Mononuclear cell (primary cell): ENCODE measurements around the gene PHACTR4. TPM values are rescaled to one million over a fixed set of nuclear protein-coding genes. Genes with fewer than 3 reads are reported as not detected.
"Not testable (repeated sequence)": the region's sequence is repeated elsewhere in the genome, so short reads cannot be mapped to it uniquely, and the experiment has no call there.

Source experiments
- H3K27me3 ChIP-seq: 2 replicates; pipeline ENCODE4 v1.6.0; 2011; ENCODE audit warnings: low read length, control low read depth; ENCODE audit not compliant: insufficient read depth
- H3K4me1 ChIP-seq: 2 replicates; pipeline ENCODE4 v1.5.1; 2011; ENCODE audit warnings: mild to moderate bottlenecking, low read length, control low read depth; ENCODE audit not compliant: insufficient read depth
- H3K4me3 ChIP-seq: 2 replicates; pipeline ENCODE4 v1.5.1; 2011; ENCODE audit warnings: mild to moderate bottlenecking, low read length, moderate library complexity
- H3K9me3 ChIP-seq: 2 replicates; pipeline ENCODE4 v1.5.1; 2011; ENCODE audit warnings: low read depth, mild to moderate bottlenecking, control low read depth, low read length
- total RNA-seq: library from RNA; depleted of rRNA; stranded (reverse); fragments of >200 nt; gene quantifications from one replicate; pipeline ENCODE4 v1.2.3, GENCODE V29; 2012

The PHACTR4 gene
- total RNA-seq, 1 donor, result 14.1 TPM

DNA sequence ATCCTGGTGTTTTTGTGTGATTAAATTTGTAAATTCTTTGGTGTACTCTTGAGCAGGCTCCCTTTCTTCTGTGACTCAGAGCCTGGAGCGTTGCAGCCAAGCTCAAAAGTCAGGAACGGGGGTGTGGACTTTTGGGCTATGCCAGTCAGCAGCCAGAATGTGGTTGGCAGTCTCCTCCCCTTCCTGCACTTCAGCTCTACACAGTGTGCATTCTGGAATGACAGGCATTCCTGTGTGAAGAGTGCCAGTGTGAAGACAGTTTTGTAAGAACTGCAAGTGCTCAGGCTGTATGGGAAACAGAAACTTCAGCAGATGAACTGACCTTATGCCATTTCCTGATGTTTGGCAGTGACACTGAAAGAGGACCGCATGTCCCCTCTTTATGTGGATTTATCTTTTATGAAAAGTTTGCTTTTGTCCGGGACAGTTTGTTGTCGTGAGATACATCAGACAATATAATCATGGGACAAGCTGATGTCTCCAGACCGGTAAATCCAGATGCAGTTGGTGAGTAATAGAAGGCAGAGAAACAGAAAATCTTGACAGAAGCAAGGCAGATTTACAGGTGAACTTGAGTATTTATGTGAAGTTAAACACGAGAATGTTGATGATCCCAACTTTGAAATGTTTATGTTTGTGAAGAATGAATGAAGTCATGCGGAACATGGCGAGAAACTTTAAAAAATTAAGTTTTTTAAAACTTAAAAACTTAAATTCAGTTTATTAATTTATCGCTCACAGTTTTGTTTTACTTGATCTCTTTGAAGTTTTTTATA lies 68.6 kb downstream of the PHACTR4 start:
- no peak overlapping the region for H3K4me3 ChIP-seq
- H3K27me3 ChIP-seq, result no peaks in the 10 kb centered on the region
- H3K9me3 ChIP-seq, result no peaks in the 10 kb centered on the region
- peaks cover 14% of the 10 kb centered on the region for H3K4me1 ChIP-seq

DNA sequence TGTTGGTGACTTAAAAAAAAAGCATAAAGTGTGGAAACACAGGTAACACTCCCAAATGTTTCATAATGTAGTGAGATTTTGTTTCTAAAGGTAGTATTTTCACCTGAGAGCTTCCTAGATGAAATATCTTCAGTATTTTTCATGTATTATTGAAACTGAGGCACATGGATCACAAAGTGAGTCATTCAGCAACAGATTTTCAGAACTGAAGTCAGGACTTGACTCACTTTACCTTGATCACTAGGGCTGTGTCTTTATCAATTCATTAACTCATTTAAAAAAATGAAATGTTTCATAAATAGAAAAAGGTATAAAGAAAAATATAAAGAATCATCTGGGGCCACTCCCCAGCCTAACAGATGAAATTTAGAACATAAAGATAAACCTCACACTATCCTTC lies 69.8 kb downstream of the PHACTR4 start:
- Histone ChIP-seq H3K4me3 (no peak overlapping the region), H3K27me3 (no peaks in the 10 kb centered on the region), H3K9me3 (no peaks in the 10 kb centered on the region), H3K4me1 (peaks cover 14% of the 10 kb centered on the region)

DNA sequence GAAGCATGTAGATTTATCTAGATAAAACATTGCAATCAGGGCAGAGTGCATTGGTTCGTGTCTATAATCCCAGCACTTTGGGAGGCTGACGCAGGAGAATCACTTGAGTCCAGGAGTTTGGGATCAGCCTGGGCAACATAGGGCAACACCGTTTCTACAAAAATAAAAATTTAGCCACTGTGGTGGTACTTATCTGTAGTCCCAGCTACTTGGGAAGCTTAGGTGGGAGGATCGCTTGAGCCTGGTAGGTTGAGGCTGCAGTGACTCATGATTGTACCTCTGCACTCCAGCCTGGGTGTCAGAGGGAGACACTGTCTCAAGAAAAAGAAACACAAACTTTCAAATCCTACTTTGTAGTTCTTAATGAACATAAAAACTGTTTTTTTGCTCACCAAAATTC lies 72.1 kb downstream of the PHACTR4 start:
- H3K4me1 ChIP-seq, result peaks cover 14% of the 10 kb centered on the region
- H3K27me3 ChIP-seq, result no peaks in the 10 kb centered on the region
- H3K9me3 ChIP-seq, result no peaks in the 10 kb centered on the region
- no peak overlapping the region for H3K4me3 ChIP-seq

DNA sequence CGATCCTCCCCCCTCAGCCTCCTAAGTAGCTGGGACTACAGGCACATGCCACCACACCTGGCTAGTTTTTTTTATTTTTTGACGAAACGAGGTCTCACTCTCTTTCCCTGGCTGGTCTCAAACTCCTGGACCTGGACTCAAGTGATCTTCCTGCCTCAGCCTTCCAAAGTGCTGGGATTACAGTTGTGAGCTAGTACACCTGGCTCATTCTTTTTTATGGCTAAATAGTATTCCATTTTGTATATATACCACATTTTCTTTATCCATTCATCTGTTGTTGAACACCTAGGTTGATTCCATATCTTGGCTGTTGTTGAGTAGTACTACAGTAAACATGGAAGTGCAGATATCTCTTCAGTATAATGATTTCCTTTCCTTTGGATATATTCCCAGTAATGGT lies 74.0 kb downstream of the PHACTR4 start:
- Histone ChIP-seq H3K4me3 (no peak overlapping the region), H3K27me3 (no peaks in the 10 kb centered on the region), H3K4me1 (no peaks in the 10 kb centered on the region), H3K9me3 (no peaks in the 10 kb centered on the region)

DNA sequence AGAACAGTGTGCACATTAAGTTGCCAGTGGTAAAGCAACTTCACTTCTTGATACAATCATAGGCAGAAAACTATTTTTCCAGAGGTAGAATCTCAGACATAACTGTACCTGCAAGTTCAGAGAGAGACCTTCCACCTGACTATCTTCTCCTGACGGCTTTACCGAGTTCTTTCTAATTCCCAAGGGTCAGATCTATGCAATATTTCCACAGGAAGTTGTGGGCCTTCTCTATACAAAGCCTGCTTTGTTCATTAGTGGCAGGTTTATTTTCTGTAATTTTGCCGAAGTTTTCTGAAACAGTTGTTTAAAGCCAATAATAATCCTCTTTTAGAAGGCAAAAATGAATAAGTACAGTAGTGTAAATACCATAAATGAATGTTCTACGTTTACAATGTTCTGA lies 78.1 kb downstream of the PHACTR4 start:
- Histone ChIP-seq H3K9me3 (no peaks in the 10 kb centered on the region), H3K4me3 (no peak overlapping the region), H3K4me1 (no peaks in the 10 kb centered on the region), H3K27me3 (no peaks in the 10 kb centered on the region)

DNA sequence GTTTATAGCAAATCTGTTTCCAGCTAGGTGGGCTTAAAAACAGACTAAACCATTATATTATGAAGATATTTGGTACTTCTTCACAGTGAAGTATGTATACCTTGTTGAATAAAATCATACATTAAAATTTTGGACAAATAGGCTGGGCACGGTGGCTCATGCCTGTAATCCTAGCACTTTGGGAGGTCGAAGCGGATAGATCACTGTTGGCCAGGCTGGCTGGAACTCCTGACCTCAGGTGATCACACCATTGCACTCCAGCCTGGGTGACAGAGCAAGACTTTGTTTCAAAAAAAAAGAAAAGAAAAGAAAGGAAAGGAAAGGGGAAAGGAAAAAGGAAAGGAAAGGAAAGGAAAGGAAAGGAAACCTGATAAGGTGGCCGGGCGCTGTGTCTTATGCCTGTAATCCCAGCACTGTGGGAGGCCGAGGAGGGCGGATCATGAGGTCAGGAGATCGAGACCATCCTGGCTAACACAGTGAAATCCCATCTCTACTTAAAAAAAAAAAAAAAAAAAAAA lies 78.6 kb downstream of the PHACTR4 start:
- H3K27me3 ChIP-seq, H3K9me3 ChIP-seq, H3K4me3 ChIP-seq, H3K4me1 ChIP-seq: not testable (repeated sequence)

DNA sequence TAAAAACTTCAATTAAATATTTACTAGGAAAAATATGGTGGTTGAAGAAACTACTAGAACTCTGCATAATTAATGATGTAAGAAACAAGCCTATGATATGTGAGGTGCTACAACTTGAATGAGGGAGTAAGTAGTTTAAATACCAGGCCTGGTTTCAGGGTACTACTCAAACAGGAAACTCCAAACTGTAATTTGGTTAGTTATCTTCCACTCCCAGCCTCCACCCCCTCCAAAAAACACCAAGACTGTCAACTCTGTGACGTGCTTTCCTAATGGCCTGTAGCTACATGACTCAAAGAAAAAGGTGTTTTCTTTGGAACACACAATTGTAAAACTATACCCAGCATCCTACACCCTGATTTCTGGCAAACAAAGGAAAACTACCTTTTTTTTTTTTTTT lies 80.4 kb downstream of the PHACTR4 start:
- no peaks in the 10 kb centered on the region for H3K27me3 ChIP-seq
- no peak overlapping the region for H3K4me3 ChIP-seq
- no peaks in the 10 kb centered on the region for H3K9me3 ChIP-seq
- no peaks in the 10 kb centered on the region for H3K4me1 ChIP-seq

DNA sequence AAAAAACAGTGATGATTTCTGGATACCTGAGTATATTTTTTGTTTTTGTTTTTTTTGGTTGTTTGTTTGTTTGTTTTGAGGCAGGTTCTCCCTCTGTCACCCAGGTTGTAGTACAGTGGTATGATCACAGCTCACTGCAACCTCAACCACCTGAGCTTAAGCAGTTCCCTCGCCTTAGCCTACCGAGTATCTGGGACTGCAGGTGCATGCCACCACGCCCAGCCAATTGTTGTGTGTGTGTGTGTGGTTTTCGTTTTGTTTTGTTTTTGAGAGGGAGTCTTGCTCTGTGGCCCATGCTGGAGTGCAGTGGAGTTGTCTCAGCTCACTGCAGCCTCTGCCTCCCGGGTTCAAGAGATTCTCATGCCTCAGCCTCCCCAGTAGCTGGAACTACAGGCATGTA lies 81.0 kb downstream of the PHACTR4 start:
- no peaks in the 10 kb centered on the region for H3K27me3 ChIP-seq
- no peaks in the 10 kb centered on the region for H3K4me1 ChIP-seq
- no peaks in the 10 kb centered on the region for H3K9me3 ChIP-seq
- no peak overlapping the region for H3K4me3 ChIP-seq

DNA sequence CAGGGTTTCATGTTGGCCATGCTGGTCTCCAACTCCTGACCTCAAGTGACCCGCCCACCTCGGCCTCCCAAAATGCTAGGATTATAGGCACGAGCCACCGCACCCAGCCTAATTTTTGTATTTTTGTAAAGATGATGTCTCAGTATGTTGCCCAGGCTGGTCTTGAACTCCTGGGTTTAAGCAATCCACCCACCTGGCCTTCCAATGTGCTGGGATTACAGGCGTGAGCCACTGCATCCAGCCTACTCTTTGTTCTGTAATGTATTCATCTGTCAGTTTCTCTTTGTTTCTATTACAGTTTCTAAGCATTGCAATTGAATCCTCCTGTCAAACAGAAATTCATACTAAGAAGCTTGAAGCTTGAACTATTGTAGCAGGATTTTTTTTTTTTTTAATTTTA lies 81.5 kb downstream of the PHACTR4 start:
- Histone ChIP-seq H3K27me3 (no peaks in the 10 kb centered on the region), H3K4me1 (peaks cover 1% of the 10 kb centered on the region), H3K4me3 (no peak overlapping the region), H3K9me3 (no peaks in the 10 kb centered on the region)

DNA sequence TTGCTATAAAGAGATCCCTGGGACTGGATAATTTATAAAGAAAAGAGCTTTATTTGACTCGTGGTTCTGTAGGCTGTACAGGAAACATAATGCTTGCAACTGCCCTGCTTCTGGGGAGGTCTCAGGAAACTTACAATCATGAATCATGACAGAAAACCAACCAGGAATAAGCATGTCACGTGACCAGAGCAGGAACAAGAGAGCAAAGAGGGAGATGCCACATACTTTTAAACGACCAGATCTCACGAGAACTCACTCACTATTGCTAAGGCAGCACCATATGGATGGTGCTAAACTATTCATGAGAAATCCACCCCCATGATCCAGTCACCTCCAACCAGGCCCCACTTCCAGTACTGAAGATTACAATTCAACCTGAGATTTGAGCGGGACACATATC lies 86.5 kb downstream of the PHACTR4 start:
- no peak overlapping the region for H3K4me3 ChIP-seq
- peaks cover 4% of the 10 kb centered on the region for H3K4me1 ChIP-seq
- H3K27me3 ChIP-seq, result no peaks in the 10 kb centered on the region
- no peaks in the 10 kb centered on the region for H3K9me3 ChIP-seq

DNA sequence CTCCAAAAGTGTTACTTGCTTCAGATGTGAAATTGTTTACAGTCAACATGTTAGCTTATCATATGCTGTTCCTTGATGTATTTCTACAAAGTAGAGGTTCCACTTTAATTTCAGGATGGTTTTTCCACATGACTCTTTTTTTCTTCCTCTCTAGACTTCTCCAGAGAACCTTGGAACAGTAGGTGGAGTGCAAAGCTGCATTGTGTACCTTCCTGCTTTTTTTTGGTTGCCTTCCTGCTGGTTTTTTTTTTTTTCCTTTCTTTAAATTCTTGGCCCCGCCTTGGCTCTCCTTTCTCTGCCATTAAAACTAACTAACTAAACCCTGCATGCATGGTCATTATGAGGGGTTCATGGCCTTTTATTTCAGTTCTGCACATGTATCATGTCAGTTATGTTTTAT lies 88.1 kb downstream of the PHACTR4 start:
- no peaks in the 10 kb centered on the region for H3K9me3 ChIP-seq
- peaks cover 4% of the 10 kb centered on the region for H3K4me1 ChIP-seq
- H3K27me3 ChIP-seq, result no peaks in the 10 kb centered on the region
- no peak overlapping the region for H3K4me3 ChIP-seq

DNA sequence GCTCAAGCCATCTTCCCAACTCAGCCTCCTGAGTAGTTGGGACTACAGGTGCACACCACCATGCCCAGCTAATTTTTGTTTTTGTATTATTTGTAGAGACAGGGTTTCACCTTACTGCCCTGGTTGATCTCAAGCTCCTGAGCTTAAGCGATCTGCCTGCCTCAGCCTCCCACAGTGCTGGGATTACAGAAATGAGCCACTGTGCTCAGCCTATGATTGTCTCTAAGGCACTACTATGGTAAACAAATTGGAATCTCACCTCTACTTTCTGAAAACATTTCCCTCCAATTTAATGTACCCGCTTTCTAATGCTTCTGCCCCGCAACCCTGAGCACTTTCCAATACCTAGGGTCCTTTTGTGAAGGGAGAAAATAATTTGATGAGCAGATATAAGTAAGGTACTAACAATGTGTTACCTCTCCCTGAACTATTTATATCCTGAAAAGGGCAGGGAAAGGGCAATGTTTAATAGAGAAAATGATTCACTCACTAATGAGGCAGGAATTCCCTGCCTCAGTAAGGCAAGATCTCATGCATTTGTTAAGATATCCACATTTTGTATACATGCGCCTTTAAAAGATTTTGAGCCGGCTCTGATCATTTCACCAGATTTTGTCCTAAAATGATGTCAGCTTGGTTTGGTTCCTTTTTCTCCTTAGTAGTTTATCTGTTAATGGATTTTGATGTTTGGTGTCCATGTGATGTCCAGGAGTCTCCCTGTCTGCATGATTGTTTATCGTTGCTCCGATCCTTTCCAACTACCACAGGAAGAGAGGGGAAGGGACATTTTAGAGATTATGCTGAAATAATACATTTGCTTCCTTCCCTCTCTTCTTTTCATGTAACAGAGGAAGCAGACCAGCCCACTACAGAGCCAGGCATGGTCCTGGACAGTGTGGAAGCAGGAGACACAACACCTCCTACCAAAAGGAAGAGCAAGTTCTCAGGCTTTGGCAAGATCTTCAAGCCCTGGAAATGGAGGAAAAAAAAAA lies 89.0 kb downstream of the PHACTR4 start:
- no peaks in the 10 kb centered on the region for H3K27me3 ChIP-seq
- H3K9me3 ChIP-seq, result no peaks in the 10 kb centered on the region
- H3K4me1 ChIP-seq, result peaks cover 4% of the 10 kb centered on the region
- no peak overlapping the region for H3K4me3 ChIP-seq

DNA sequence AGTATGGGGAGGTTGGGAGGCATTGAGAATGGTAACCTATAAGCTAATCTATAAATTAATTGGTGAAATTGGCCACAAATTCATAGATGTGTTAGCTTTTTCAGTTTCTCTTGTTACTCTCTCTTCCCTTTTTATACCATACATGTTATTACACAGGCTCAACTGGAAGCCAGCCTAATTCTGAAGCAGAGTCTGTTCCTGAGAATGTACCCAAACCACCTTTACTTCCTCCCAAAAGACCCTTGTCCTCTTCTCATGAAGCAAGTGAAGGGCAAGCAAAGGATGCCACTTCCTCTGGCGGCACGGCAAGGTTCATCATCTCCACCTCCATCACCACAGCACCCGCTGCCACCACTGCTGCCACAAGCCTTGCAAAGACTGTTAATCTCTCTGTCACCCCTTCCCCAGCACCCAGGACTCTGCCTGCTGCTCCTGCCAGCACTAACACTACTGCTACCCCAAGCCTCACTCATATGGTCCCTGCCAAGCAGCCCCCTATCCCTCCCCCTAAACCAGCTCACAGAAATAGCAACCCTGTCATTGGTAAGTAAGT lies 96.8 kb downstream of the PHACTR4 start:
- H3K4me1 ChIP-seq, result no peaks in the 10 kb centered on the region
- no peaks in the 10 kb centered on the region for H3K27me3 ChIP-seq
- H3K9me3 ChIP-seq, result no peaks in the 10 kb centered on the region
- no peak overlapping the region for H3K4me3 ChIP-seq

DNA sequence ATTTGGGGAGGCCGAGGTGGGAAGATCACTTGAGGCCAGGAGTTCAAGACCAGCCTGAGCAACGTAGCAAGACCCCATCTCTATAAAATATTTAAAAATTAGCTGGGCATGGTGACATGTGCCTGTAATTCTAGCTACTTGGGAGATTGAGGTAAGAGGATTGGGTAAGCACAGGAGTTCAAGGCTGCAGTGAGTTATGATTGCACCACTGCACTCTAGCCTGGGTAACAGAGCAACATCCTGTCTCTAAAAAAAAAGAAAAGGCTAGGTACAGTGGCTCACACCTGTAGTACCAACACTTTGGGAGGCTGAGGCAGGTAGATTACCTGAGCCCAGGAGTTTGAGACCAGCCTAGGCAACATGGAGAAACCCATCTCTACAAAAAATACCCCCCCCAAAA lies 100.6 kb downstream of the PHACTR4 start:
- Histone ChIP-seq H3K9me3 (no peaks in the 10 kb centered on the region), H3K4me3 (no peak overlapping the region), H3K27me3 (no peaks in the 10 kb centered on the region), H3K4me1 (no peaks in the 10 kb centered on the region)

DNA sequence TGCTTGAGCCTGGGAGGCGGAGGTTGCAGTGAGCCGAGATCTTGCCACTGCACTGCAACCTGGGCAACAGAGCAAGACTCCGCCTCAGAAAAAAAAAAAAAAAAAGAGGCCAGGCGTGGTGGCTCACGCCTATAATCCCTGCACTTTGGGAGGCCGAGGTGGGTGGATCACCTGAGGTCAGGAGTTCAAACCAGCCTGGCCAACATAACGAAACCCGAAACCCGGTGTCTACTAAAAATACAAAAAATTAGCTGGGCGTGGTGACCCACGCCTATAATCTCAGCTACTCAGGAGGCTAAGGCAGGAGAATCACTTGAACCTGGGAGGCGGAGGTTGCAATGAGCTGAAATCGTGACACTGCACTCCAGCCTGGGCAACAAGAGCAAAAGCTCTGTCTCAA lies 110.0 kb downstream of the PHACTR4 start:
- not testable (repeated sequence) for H3K4me1 ChIP-seq, H3K9me3 ChIP-seq, H3K4me3 ChIP-seq, H3K27me3 ChIP-seq
